HEK293T (cell line): Measurements from ENCODE around the gene RAP1GAP.

Experiments used
- ARNT ChIP-seq: fragments of 450-650 bp; IDR thresholded peaks from 2 replicates; pipeline ENCODE4 v1.6.1; 2017; ENCODE audit warnings: mild to moderate bottlenecking
- BHLHE40 ChIP-seq: fragments of 450-650 bp; IDR thresholded peaks from 2 replicates; pipeline ENCODE4 v1.6.1; 2016; ENCODE audit warnings: mild to moderate bottlenecking, moderate library complexity, borderline replicate concordance
- ELF4 ChIP-seq: fragments of 450-650 bp; IDR thresholded peaks from 2 replicates; pipeline ENCODE4 v1.6.1; 2017; ENCODE audit warnings: antibody characterized with exemption
- FOXA1 ChIP-seq: fragments of 450-650 bp; IDR thresholded peaks from 2 replicates; pipeline ENCODE4 v1.6.1; 2016; ENCODE audit warnings: mild to moderate bottlenecking
- FOXK2 ChIP-seq: fragments of 450-650 bp; IDR thresholded peaks from 2 replicates; pipeline ENCODE4 v1.6.1; 2016; ENCODE audit warnings: mild to moderate bottlenecking
- FOXM1 ChIP-seq: fragments of 450-650 bp; IDR thresholded peaks from 2 replicates; pipeline ENCODE4 v1.6.1; 2017; ENCODE audit warnings: mild to moderate bottlenecking, borderline replicate concordance
- NFRKB ChIP-seq: fragments of 450-650 bp; IDR thresholded peaks from 2 replicates; pipeline ENCODE4 v1.6.1; 2016; ENCODE audit warnings: mild to moderate bottlenecking, moderate library complexity
- SP1 ChIP-seq: fragments of 450-650 bp; IDR thresholded peaks from 2 replicates; pipeline ENCODE4 v1.6.1; 2017
- SUZ12 ChIP-seq: fragments of 450-650 bp; IDR thresholded peaks from 2 replicates; pipeline ENCODE4 v1.6.1; 2016; ENCODE audit warnings: mild to moderate bottlenecking
- TARDBP ChIP-seq: fragments of 450-650 bp; IDR thresholded peaks from 2 replicates; pipeline ENCODE4 v1.6.1; 2016
- ZNF384 ChIP-seq: fragments of 450-650 bp; IDR thresholded peaks from 2 replicates; pipeline ENCODE4 v1.6.1; 2016
- TF ChIP-seq, protein P1 (sequence below): fragments of 450-650 bp; IDR thresholded peaks from 2 replicates; pipeline ENCODE4 v1.6.1; 2016

DNA sequence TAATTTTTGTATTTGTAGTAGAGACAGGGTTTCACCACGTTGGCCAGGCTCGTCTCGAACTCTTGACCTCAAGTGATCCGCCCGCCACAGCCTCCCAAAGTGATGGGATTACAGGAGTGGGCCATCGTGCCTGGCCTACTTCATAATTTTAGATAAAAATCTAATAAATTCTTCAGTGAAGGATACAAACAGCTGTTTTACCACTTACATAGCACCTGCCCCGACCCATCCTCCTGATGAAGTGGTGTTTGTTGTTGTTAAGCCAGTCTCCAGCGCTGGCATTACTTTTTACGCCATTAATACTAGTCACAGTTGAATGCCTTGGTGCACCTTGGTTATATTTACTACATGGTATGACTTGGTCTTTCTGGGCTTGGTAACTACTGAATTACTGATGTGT lies 12.3 kb upstream of the RAP1GAP start:
- TF ChIP-seq SUZ12 (no peak), TARDBP (no peak), FOXK2 (no peak), ELF4 (no peak), ARNT (no peak), ZNF384 (no peak), SP1 (no peak), FOXM1 (no peak), BHLHE40 (no peak), NFRKB (no peak), FOXA1 (no peak)
- TF ChIP-seq, protein P1, sequence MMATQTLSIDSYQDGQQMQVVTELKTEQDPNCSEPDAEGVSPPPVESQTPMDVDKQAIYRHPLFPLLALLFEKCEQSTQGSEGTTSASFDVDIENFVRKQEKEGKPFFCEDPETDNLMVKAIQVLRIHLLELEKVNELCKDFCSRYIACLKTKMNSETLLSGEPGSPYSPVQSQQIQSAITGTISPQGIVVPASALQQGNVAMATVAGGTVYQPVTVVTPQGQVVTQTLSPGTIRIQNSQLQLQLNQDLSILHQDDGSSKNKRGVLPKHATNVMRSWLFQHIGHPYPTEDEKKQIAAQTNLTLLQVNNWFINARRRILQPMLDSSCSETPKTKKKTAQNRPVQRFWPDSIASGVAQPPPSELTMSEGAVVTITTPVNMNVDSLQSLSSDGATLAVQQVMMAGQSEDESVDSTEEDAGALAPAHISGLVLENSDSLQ, result no peak
